MM.1S (cell line): Measurements from ENCODE around the gene ITGB5.

Experiments
- DNase-seq: peaks from one replicate; pipeline ENCODE4 v3.0.0-alpha.2; 2015
- H2AFZ ChIP-seq: fragments of 300-600 bp; sonication (generic); 2 replicates; pipeline ENCODE4 v1.6.0; 2016; ENCODE audit warnings: antibody characterized with exemption, low read length
- H3F3A ChIP-seq: fragments of 300-600 bp; sonication (generic); 2 replicates; pipeline ENCODE4 v1.6.1; 2016; ENCODE audit warnings: mild to moderate bottlenecking, antibody characterized with exemption, low read length, moderate library complexity, mixed read lengths; ENCODE audit not compliant: insufficient read depth
- H3K27ac ChIP-seq: fragments of 300-600 bp; sonication (generic); 2 replicates; pipeline ENCODE4 v1.5.1; 2016; ENCODE audit warnings: mild to moderate bottlenecking, low read length
- H3K27me3 ChIP-seq: fragments of 300-600 bp; sonication (generic); replicated peaks from 2 replicates; pipeline ENCODE4 v1.6.0; 2016; ENCODE audit warnings: low read length; ENCODE audit not compliant: insufficient read depth
- H3K36me3 ChIP-seq: fragments of 300-600 bp; sonication (generic); replicated peaks from 2 replicates; pipeline ENCODE4 v1.6.1; 2016; ENCODE audit warnings: mild to moderate bottlenecking, low read length, mixed read lengths; ENCODE audit not compliant: insufficient read depth
- H3K4me1 ChIP-seq: fragments of 300-600 bp; sonication (generic); 2 replicates; pipeline ENCODE4 v1.6.1; 2016; ENCODE audit warnings: low read length, mixed read lengths
- H3K4me2 ChIP-seq: fragments of 300-600 bp; sonication (generic); 2 replicates; pipeline ENCODE4 v1.6.0; 2016; ENCODE audit warnings: low read depth, low read length
- H3K4me3 ChIP-seq: fragments of 300-600 bp; sonication (generic); 2 replicates; pipeline ENCODE4 v1.5.1; 2016; ENCODE audit warnings: low read length, mixed read lengths
- H3K79me2 ChIP-seq: fragments of 300-600 bp; sonication (generic); 2 replicates; pipeline ENCODE4 v1.6.1; 2016; ENCODE audit warnings: mixed run types, low read length, mixed read lengths
- H3K9ac ChIP-seq: fragments of 300-600 bp; sonication (generic); 2 replicates; pipeline ENCODE4 v1.6.1; 2016; ENCODE audit warnings: low read length, mixed read lengths
- H3K9me2 ChIP-seq: fragments of 300-600 bp; sonication (generic); replicated peaks from 2 replicates; pipeline ENCODE4 v1.6.1; 2016; ENCODE audit warnings: mild to moderate bottlenecking, low read length, mixed read lengths; ENCODE audit not compliant: insufficient read depth
- H3K9me3 ChIP-seq: fragments of 300-600 bp; sonication (generic); replicated peaks from 2 replicates; pipeline ENCODE4 v1.6.1; 2016; ENCODE audit warnings: mild to moderate bottlenecking, low read length, mixed read lengths; ENCODE audit not compliant: insufficient read depth
- H4K20me1 ChIP-seq: fragments of 300-600 bp; sonication (generic); 2 replicates; pipeline ENCODE4 v1.6.1; 2016; ENCODE audit warnings: mild to moderate bottlenecking, low read length, moderate library complexity, mixed read lengths; ENCODE audit not compliant: insufficient read depth
- CTCF ChIP-seq: fragments of 300-600 bp; sonication (generic); IDR thresholded peaks from 2 replicates; pipeline ENCODE4 v1.5.1; 2016; ENCODE audit warnings: antibody characterized with exemption, low read length, mixed read lengths
- EZH2 ChIP-seq: fragments of 300-600 bp; sonication (generic); optimal IDR thresholded peaks from 2 replicates; pipeline ENCODE3; 2017; ENCODE audit warnings: low read depth, mild to moderate bottlenecking, antibody characterized with exemption, low read length, mixed read lengths
- EZH2phosphoT487 ChIP-seq: fragments of 300-600 bp; sonication (generic); IDR thresholded peaks from 2 replicates; pipeline ENCODE4 v1.6.1; 2018; ENCODE audit warnings: antibody characterized with exemption, low read length

The ITGB5 gene

GRCh38 chr3:124722589-124722988, 164.6 kb downstream of the ITGB5 start:
- Histone ChIP-seq H3K4me1 (no peaks in the 10 kb centered on the region), H4K20me1 (no peaks in the 10 kb centered on the region), H3K4me3 (no peak overlapping the region), H3K27ac (no peak overlapping the region), H3K9ac (no peak overlapping the region), H3K9me2 (no peaks in the 10 kb centered on the region), H3K79me2 (no peaks in the 10 kb centered on the region), H3K36me3 (no peaks in the 10 kb centered on the region), H2AFZ (no peak overlapping the region), H3K9me3 (no peaks in the 10 kb centered on the region), H3F3A (no peaks in the 10 kb centered on the region), H3K27me3 (no peaks in the 10 kb centered on the region), H3K4me2 (no peak overlapping the region)
- TF ChIP-seq EZH2 (no peak), CTCF (no peak), EZH2phosphoT487 (no peak)
- DNase-seq: no peak

- Histone ChIP-seq H3K4me1 (no peaks in the 10 kb centered on the region), H3K4me2 (no peak overlapping the region), H2AFZ (no peak overlapping the region), H3K36me3 (no peaks in the 10 kb centered on the region), H3K4me3 (no peak overlapping the region), H3F3A (no peaks in the 10 kb centered on the region), H3K9me2 (no peaks in the 10 kb centered on the region), H4K20me1 (no peaks in the 10 kb centered on the region), H3K9me3 (no peaks in the 10 kb centered on the region), H3K79me2 (no peaks in the 10 kb centered on the region), H3K9ac (no peak overlapping the region), H3K27me3 (no peaks in the 10 kb centered on the region), H3K27ac (no peak overlapping the region)
- DNase-seq: no peak
- TF ChIP-seq EZH2 (no peak), CTCF (no peak)
Measured at GRCh38 chr3:124714223-124714853, 172.8 kb downstream of the ITGB5 start.
